Spleen (tissue), 11 donors: ENCODE data around the gene MYDGF. TPM values are rescaled to one million over a fixed set of nuclear protein-coding genes. Genes with fewer than 3 reads are reported as not detected.

ENCODE experiments used
- DNase-seq: peaks from one replicate; pipeline ENCODE4 v3.0.0-alpha.2; 2020
- H3K27ac ChIP-seq, 8 donors: fragments of 200-600 bp; sonication (generic) in 7 of 8; 1 replicate in 4 of 8; 2 replicates in 4 of 8; pipeline versions ENCODE4 v1.5.0 to v1.8.0; 2016 to 2021; ENCODE audit warnings: inconsistent platforms in 4 of 8, mild to moderate bottlenecking in 4 of 8, moderate library complexity in 1 of 8
- H3K27me3 ChIP-seq, 7 donors: fragments of 200-600 bp; sonication (generic) in 6 of 7; replicated peaks in 1 of 7; 1 replicate in 4 of 7; 2 replicates in 3 of 7; pipeline versions ENCODE4 v1.5.0 to v1.8.0; 2016 to 2021; ENCODE audit warnings: inconsistent platforms in 3 of 7, mild to moderate bottlenecking in 1 of 7
- H3K36me3 ChIP-seq, 6 donors: fragments of 200-600 bp; sonication (generic) in 5 of 6; 1 replicate in 4 of 6; 2 replicates in 2 of 6; pipeline versions ENCODE4 v1.5.0 to v1.8.0; 2016 to 2021; ENCODE audit warnings: inconsistent platforms in 2 of 6
- H3K4me1 ChIP-seq, 6 donors: fragments of 200-600 bp; sonication (generic) in 5 of 6; 1 replicate in 3 of 6; 2 replicates in 3 of 6; pipeline versions ENCODE4 v1.5.0 to v1.8.0; 2016 to 2021; ENCODE audit warnings: inconsistent platforms in 3 of 6
- H3K4me3 ChIP-seq, 8 donors: fragments of 200-600 bp; sonication (generic) in 7 of 8; 1 replicate in 4 of 8; 2 replicates in 4 of 8; pipeline versions ENCODE4 v1.5.0 to v1.8.0; 2016 to 2021; ENCODE audit warnings: inconsistent platforms in 4 of 8, mild to moderate bottlenecking in 4 of 8, moderate library complexity in 2 of 8
- H3K9me3 ChIP-seq, 8 donors: fragments of 200-600 bp; sonication (generic) in 7 of 8; 1 replicate in 4 of 8; 2 replicates in 4 of 8; pipeline versions ENCODE4 v1.5.0 to v1.8.0; 2016 to 2021; ENCODE audit warnings: inconsistent platforms in 4 of 8
- CTCF ChIP-seq, 11 experiments: fragments of 200-600 bp in 7 of 11; fragments of 450-650 bp in 4 of 11; sonication (generic) in 4 of 11; IDR thresholded peaks in 8 of 11; conservative IDR thresholded peaks in 3 of 11; 1 replicate in 7 of 11; 2 replicates in 4 of 11; pipeline versions ENCODE4 v1.4.0 to v1.8.0; 2016 to 2021; ENCODE audit warnings: antibody characterized with exemption in 11 of 11, inconsistent platforms in 4 of 11, mild to moderate bottlenecking in 1 of 11
- POLR2A ChIP-seq, 3 donors: fragments of 450-650 bp; IDR thresholded peaks; one replicate each; pipeline ENCODE4 v1.5.1; 2017; ENCODE audit warnings: antibody characterized with exemption in 3 of 3, mild to moderate bottlenecking in 1 of 3
- POLR2AphosphoS5 ChIP-seq, 3 donors: sonication (generic); formaldehyde crosslinking; IDR thresholded peaks; one replicate each; pipeline ENCODE4 v1.5.1; 2017; ENCODE audit warnings: antibody characterized with exemption in 3 of 3
- WGBS, 5 donors: extraction: QIAGEN DNeasy Blood & Tissue Kit in 3 of 5; methylation state at CpG; one replicate each; pipeline versions ENCODE4 v1.1.5 to v1.1.7; 2013 to 2018; 5-methylcytosine and 5-hydroxymethylcytosine counted together
- intact Hi-C: fragments of 100-400 bp; cut with DNase I; formaldehyde crosslinking; loops from one replicate; pipeline ENCODE4 v1.15.0; 2023; ENCODE audit warnings: low total_unique reads
- polyA plus RNA-seq, 3 donors: library from polyadenylated mRNA; stranded (reverse); fragments of 200-250 nt; gene quantifications; one replicate each; pipeline ENCODE4 v1.2.1, GENCODE V29; 2013
- total RNA-seq, 7 donors: library from RNA; depleted of rRNA in 3 of 7; stranded (reverse); fragments of >200 nt in 3 of 7; fragmentation: NEBNext Ultra II Directional in 4 of 7; extraction: Animal tissue kit (Norgen Biotek cat#: 25700) in 4 of 7; gene quantifications; one replicate each; pipeline versions ENCODE4 v1.1.0 to v1.2.1, GENCODE V29; 2016 to 2021
- donor health status: healthy with polysubstance abuse.
- donor health status: DM: no; HTN: no; CAD: no; lungs with moderate emphysema.
- donor health status: DM: no; HTN: no; CAD: no.
- donor health status: Bipolar disorder and iron deficiency.
- donor health status: healthy.
- donor health status: DM: no; HTN: no; CAD: no.
- donor health status: DM: yes; HTN: yes; CAD: no.

Gene MYDGF
- total and polyA plus RNA-seq, 10 donors, result 39.0 to 100 (median 64.4) TPM

- DNase-seq, result no peak
- Histone ChIP-seq H3K4me1 (peaks cover 8 to 90% (median 54%) of the 10 kb centered on the region in 6 donors), H3K4me3 (no peak overlapping the region), H3K27me3 (no peaks in the 10 kb centered on the region), H3K27ac (peak overlapping the region in 2 of 8 donors; percentile 40 to 77), H3K9me3 (no peaks in the 10 kb centered on the region), H3K36me3 (peaks cover 0 to 22% (median 0%) of the 10 kb centered on the region in 6 donors)
- intact Hi-C loops, result no loop called here
- WGBS, 5 donors, result 79 to 91% (median 88%) methylated on average over 4 of the region's 4 CpGs
- no peak for TF ChIP-seq CTCF (IDR thresholded peaks at IDR 0.05 in 8 of 11, conservative IDR thresholded peaks at IDR 0.05 in 3 of 11)
- peak in 2 of 3 donors; percentile 15 for TF ChIP-seq POLR2AphosphoS5 (IDR thresholded peaks at IDR 0.05)
These were observed 24.4 kb downstream of the MYDGF start for GRCh38 chr19:4645718-4646117.

GRCh38 chr19:4642625-4643024 lies 27.5 kb downstream of the MYDGF start:
- Histone ChIP-seq H3K36me3 (peaks cover 0 to 18% (median 0%) of the 10 kb centered on the region in 6 donors), H3K27me3 (no peaks in the 10 kb centered on the region), H3K9me3 (no peaks in the 10 kb centered on the region), H3K4me3 (no peak overlapping the region), H3K27ac (peak overlapping the region in 1 of 8 donors; percentile 30), H3K4me1 (peaks cover 13 to 87% (median 53%) of the 10 kb centered on the region in 6 donors)
- intact Hi-C loops, result no loop called here
- WGBS, 5 donors, result 82 to 93% (median 86%) methylated on average over 6 of the region's 6 CpGs
- TF ChIP-seq CTCF (IDR thresholded peaks at IDR 0.05 in 8 of 11, conservative IDR thresholded peaks at IDR 0.05 in 3 of 11), result no peak
- TF ChIP-seq POLR2A (IDR thresholded peaks at IDR 0.05), result no peak
- TF ChIP-seq POLR2AphosphoS5 (IDR thresholded peaks at IDR 0.05), result no peak
- DNase-seq, result no peak

GRCh38 chr19:4641132-4641531 lies 29.0 kb downstream of the MYDGF start:
- Histone ChIP-seq H3K4me3 (peak overlapping the region in 6 of 8 donors; percentile 82 to 97 (median 88)), H3K4me1 (peaks cover 13 to 87% (median 62%) of the 10 kb centered on the region in 6 donors), H3K9me3 (no peaks in the 10 kb centered on the region), H3K36me3 (peaks cover 0 to 14% (median 0%) of the 10 kb centered on the region in 6 donors), H3K27ac (peak overlapping the region in 4 of 8 donors; percentile 85 to 90 (median 88)), H3K27me3 (no peaks in the 10 kb centered on the region)
- TF ChIP-seq POLR2AphosphoS5 (IDR thresholded peaks at IDR 0.05), result no peak
- TF ChIP-seq POLR2A (IDR thresholded peaks at IDR 0.05), result no peak
- TF ChIP-seq CTCF (IDR thresholded peaks at IDR 0.05 in 8 of 11, conservative IDR thresholded peaks at IDR 0.05 in 3 of 11), result no peak
- DNase-seq, result no peak
- WGBS, 5 donors, result 63 to 81% (median 77%) methylated on average over 12 to 14 of the region's 14 CpGs
- intact Hi-C loops, result no loop called here

- H3K4me1 ChIP-seq, result peaks cover 16 to 87% (median 66%) of the 10 kb centered on the region in 6 donors
- H3K36me3 ChIP-seq, result peaks cover 0 to 7% (median 0%) of the 10 kb centered on the region in 6 donors
- WGBS, 5 donors, result 59 to 80% (median 67%) methylated on average over 11 to 17 of the region's 17 CpGs
- TF ChIP-seq POLR2A (IDR thresholded peaks at IDR 0.05) (no peak), CTCF (IDR thresholded peaks at IDR 0.05 in 8 of 11, conservative IDR thresholded peaks at IDR 0.05 in 3 of 11) (no peak), POLR2AphosphoS5 (IDR thresholded peaks at IDR 0.05) (no peak)
- H3K27ac ChIP-seq, result peak overlapping the region; percentile 24 to 90 (median 83)
- peaks cover 0 to 4% (median 0%) of the 10 kb centered on the region in 7 donors for H3K27me3 ChIP-seq
- peak; percentile 82 for DNase-seq
- intact Hi-C loops, result no loop called here
- H3K9me3 ChIP-seq, result no peaks in the 10 kb centered on the region
- H3K4me3 ChIP-seq, result peak overlapping the region; percentile 82 to 97 (median 84)
These were observed 29.7 kb downstream of the MYDGF start for GRCh38 chr19:4640247-4641000.
